HL-60 (cell line): ENCODE results near the gene PLPP3.

Experiments
- GABPA ChIP-seq: IDR thresholded peaks from 2 replicates; pipeline ENCODE4 v1.6.1; 2012; ENCODE audit warnings: low read depth
- POLR2AphosphoS5 ChIP-seq: IDR thresholded peaks from 2 replicates; pipeline ENCODE4 v1.6.1; 2012; ENCODE audit warnings: low read depth
- SPI1 ChIP-seq: IDR thresholded peaks from 2 replicates; pipeline ENCODE4 v1.6.1; 2012; ENCODE audit warnings: low read depth, mild to moderate bottlenecking, borderline replicate concordance
- TF ChIP-seq, protein P1 (sequence below): IDR thresholded peaks from one replicate; pipeline ENCODE4 v1.5.1; 2011; ENCODE audit warnings: low read length, control low read depth, inconsistent platforms; ENCODE audit not compliant: insufficient read depth

DNA sequence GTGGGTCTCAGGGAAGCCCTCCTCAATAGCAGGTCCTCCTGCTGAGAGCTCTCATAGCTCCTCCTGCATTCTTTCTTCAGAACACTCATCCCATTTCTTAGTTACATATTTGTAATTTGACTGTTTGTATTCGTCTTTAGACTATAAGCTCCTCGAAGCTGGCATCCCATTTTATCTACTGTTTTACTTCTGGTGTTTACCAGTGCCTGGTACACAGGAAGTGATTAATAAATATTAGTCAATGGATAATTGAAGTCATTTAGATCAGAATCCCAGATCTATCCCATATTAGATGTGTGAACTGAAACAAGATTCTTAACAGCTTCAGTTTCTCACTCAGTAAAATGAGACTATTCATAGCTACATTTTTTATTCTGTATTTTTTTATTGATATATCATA is 88.7 kb downstream of the PLPP3 start:
- no peak for TF ChIP-seq POLR2AphosphoS5
- TF ChIP-seq, protein P1, sequence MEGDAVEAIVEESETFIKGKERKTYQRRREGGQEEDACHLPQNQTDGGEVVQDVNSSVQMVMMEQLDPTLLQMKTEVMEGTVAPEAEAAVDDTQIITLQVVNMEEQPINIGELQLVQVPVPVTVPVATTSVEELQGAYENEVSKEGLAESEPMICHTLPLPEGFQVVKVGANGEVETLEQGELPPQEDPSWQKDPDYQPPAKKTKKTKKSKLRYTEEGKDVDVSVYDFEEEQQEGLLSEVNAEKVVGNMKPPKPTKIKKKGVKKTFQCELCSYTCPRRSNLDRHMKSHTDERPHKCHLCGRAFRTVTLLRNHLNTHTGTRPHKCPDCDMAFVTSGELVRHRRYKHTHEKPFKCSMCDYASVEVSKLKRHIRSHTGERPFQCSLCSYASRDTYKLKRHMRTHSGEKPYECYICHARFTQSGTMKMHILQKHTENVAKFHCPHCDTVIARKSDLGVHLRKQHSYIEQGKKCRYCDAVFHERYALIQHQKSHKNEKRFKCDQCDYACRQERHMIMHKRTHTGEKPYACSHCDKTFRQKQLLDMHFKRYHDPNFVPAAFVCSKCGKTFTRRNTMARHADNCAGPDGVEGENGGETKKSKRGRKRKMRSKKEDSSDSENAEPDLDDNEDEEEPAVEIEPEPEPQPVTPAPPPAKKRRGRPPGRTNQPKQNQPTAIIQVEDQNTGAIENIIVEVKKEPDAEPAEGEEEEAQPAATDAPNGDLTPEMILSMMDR: no peak
- no peak for TF ChIP-seq GABPA
- no peak for TF ChIP-seq SPI1
